Cardiac fibroblast (primary cell): ENCODE results near the gene ATXN10.

Source experiments
- DNase-seq, 2 donors: peaks; one replicate each; pipeline versions ENCODE4 v3.0.0 to v3.0.0-alpha.2; 2010; ENCODE audit warnings: low read depth in 2 of 2
- H3K4me3 ChIP-seq, 2 donors: replicated peaks in 1 of 2; 1 replicate in 1 of 2; 2 replicates in 1 of 2; pipeline ENCODE4 v1.5.1; 2011; ENCODE audit warnings: low read depth in 2 of 2, low read length in 2 of 2, mild to moderate bottlenecking in 2 of 2, moderate library complexity in 1 of 2
- TF ChIP-seq, protein P1 (sequence below): IDR thresholded peaks from one replicate; pipeline ENCODE4 v1.5.1; 2011; ENCODE audit warnings: low read depth, mild to moderate bottlenecking, low read length, inconsistent platforms

ATXN10 gene

DNA sequence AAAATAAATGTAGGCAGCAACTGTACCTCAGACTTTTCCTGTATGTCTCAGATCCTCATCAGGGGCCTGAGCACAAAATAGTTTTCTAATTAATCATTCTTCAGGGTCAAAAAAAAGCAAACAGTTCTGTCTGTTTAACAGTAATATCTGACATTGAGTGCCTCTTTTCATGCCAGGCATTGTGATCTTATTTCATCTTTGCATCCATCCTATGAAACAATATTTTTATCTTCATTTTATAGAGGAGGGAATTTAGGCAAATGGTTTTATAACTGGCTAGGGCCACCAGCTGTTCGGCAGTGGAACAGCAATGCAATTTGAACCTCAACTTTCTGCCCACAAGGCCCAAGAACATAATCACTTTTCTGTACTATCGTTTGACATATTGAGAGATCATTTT is 159.8 kb downstream of the ATXN10 start:
- H3K4me3 ChIP-seq, result no peak overlapping the region
- DNase-seq, result peak; percentile 37 to 56
- TF ChIP-seq, protein P1, sequence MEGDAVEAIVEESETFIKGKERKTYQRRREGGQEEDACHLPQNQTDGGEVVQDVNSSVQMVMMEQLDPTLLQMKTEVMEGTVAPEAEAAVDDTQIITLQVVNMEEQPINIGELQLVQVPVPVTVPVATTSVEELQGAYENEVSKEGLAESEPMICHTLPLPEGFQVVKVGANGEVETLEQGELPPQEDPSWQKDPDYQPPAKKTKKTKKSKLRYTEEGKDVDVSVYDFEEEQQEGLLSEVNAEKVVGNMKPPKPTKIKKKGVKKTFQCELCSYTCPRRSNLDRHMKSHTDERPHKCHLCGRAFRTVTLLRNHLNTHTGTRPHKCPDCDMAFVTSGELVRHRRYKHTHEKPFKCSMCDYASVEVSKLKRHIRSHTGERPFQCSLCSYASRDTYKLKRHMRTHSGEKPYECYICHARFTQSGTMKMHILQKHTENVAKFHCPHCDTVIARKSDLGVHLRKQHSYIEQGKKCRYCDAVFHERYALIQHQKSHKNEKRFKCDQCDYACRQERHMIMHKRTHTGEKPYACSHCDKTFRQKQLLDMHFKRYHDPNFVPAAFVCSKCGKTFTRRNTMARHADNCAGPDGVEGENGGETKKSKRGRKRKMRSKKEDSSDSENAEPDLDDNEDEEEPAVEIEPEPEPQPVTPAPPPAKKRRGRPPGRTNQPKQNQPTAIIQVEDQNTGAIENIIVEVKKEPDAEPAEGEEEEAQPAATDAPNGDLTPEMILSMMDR, result peak; percentile 69

DNA sequence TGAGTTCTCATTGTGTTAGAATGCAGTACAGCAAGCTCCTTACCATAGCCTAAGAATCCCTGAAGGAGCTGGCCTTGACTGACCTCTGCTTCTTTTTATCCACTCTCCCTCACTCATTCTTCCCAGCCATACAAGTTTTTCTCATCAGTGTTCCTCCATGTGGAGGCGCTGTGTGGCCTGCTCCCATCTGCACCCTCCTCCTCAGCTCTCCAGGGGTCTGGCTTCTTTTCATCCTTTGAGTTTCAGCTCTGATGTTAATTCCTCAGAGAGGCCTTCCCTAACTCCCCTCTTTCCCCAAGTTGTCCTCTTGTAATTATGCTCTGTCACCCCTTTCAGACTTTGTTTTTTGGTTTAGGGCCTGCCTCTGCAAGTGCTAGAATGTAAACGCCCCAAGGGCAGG is 160.5 kb downstream of the ATXN10 start:
- no peak overlapping the region for H3K4me3 ChIP-seq
- no peak for DNase-seq
- TF ChIP-seq, protein P1, result no peak

DNA sequence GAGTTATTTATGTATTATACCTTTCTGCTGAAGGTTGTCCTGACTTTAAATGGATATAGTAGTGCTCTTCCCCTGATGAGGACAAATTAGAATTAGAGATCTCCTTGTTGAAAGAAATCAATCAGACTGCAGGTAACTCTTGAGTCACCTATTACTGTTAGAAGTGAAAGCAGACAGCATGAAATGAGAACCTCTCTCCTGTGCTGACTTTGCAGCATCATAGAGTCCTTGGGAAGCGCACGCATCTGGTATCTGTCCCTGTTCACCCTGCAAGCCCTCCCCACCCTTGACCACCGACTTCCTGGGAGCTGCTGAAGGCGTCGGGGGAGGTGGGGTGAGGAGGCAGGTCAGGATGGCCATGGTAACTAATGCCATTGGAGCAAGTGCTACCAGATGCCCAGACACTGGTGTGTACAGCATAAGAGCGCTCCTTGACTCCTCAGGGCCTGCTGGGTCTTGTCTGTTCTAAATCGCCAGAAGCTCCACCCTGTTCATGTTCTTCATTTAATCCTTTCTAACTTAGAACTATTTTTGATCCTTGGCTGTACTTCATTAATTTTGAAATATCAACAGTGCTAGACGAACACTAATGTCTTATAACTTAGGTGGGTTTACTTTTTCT is 161.4 kb downstream of the ATXN10 start:
- H3K4me3 ChIP-seq, result no peak overlapping the region
- no peak for DNase-seq
- TF ChIP-seq, protein P1, result no peak

DNA sequence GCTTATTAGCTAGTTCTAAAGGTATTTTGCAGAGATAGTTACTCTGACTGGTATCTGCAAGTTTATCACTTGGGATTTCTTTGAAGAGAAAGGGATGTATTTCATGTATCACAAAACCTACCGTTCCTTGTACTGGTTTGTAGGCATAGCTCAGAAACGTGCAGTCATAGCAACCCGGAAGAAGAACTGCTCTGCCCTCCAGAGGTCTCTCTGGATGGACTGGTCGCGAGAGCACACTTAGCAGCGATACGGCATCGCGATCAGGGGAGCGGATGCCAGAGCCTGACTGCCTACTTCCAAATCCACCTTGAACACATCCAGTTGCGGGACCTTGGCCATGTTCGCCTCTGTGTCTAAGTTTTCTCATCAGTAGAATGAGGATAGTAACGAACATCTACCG is 162.0 kb downstream of the ATXN10 start:
- no peak for DNase-seq
- no peak overlapping the region for H3K4me3 ChIP-seq
- TF ChIP-seq, protein P1, result no peak

DNA sequence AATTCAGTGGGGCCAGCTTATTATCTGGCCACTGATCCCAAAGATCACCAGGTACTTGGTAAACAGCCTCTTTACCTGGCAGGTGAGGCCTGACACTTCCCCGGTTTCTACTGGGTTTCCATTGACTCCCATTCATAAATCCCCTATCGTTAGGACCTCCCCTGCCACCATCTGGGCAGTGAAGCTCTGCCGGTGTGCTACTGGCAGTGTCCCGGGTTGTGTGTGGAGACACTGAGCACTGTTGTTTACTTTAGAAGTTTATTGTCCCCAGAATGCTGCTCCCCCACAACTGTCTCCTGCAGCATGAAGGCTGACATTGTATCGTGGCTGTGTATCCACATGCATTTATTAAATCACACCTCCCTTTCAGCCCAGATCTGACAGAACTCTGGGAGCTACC is 162.6 kb downstream of the ATXN10 start:
- TF ChIP-seq, protein P1, result no peak
- no peak for DNase-seq
- H3K4me3 ChIP-seq, result no peak overlapping the region

DNA sequence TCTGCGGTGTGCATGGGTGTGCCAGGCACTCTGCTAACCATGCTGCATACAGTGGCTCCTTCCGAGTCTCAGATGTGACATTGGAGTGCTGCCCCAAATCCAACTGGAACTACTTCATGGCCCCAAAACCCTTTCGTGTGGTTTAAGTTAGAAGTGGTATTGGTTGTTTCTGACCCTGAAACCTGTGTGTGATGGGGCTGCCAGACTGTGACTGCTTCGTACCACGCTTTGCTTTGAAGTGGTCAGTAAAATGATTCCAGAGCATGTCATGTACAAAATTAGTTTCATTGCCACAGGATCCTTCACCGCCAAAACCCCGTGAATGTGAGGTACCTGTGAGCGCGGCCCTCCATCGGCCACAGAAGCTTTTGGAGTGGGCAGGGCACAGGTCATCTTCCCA is 163.2 kb downstream of the ATXN10 start:
- H3K4me3 ChIP-seq, result no peak overlapping the region
- DNase-seq, result no peak
- TF ChIP-seq, protein P1, result no peak
